ENCODE measurements around the gene EXT2. TPM values are rescaled to one million over a fixed set of nuclear protein-coding genes. Genes with fewer than 3 reads are reported as not detected.

Gene EXT2
- total and polyA plus RNA-seq, 4 experiments from 2014 or later, result 28.2 to 48.5 (median 35.7) TPM

GRCh38 chr11:44162662-44163061, 67.2 kb downstream of the EXT2 start:
- Histone ChIP-seq H3K9me3 (ENCODE audit: control insufficient read depth in 1 of 2, low read length in 2 of 2) (no peaks in the 10 kb centered on the region), H3K4me3 (ENCODE audit: low read length in 2 of 2) (no peak overlapping the region), H3K27me3 (ENCODE audit: insufficient read depth, low read length) (no peaks in the 10 kb centered on the region), H3K4me1 (ENCODE audit: insufficient read depth, low read length) (no peaks in the 10 kb centered on the region), H3K27ac (ENCODE audit: low read depth, low read length) (no peak overlapping the region), H3K36me3 (ENCODE audit: insufficient read depth, low read length) (no peaks in the 10 kb centered on the region)
- ChIA-PET POLR2A (ENCODE audit: partially characterized antibody) (no interaction called here), CTCF (ENCODE audit: partially characterized antibody) (no interaction called here)
- intact Hi-C loops (cut with micrococcal nuclease), result no loop called here
- Mint-ChIP-seq H3K4me1 (peaks cover 0 to 16% (median 4%) of the 10 kb centered on the region in 4 donors), H3K27me3 (no peaks in the 10 kb centered on the region), H3K4me3 (no peak overlapping the region), H3K27ac (no peak overlapping the region), H3K36me3 (peaks cover 20 to 26% of the 10 kb centered on the region in 2 donors), H3K9me3 (no peaks in the 10 kb centered on the region)
- no peak for DNase-seq

- Histone ChIP-seq H3K9me3 (ENCODE audit: control insufficient read depth in 1 of 2, low read length in 2 of 2) (no peaks in the 10 kb centered on the region), H3K36me3 (ENCODE audit: insufficient read depth, low read length) (no peaks in the 10 kb centered on the region), H3K27ac (ENCODE audit: low read depth, low read length) (no peak overlapping the region), H3K4me3 (ENCODE audit: low read length in 2 of 2) (no peak overlapping the region), H3K27me3 (ENCODE audit: insufficient read depth, low read length) (no peaks in the 10 kb centered on the region), H3K4me1 (ENCODE audit: insufficient read depth, low read length) (no peaks in the 10 kb centered on the region)
- H3K4me3 Mint-ChIP-seq, result no peak overlapping the region
- intact Hi-C loops (cut with micrococcal nuclease), result no loop called here
- H3K27ac Mint-ChIP-seq, result no peak overlapping the region
- peaks cover 6 to 7% of the 10 kb centered on the region in 2 donors for H3K36me3 Mint-ChIP-seq
- H3K27me3 Mint-ChIP-seq, result no peaks in the 10 kb centered on the region
- peaks cover 0 to 4% (median 0%) of the 10 kb centered on the region in 4 donors for H3K4me1 Mint-ChIP-seq
- DNase-seq, result no peak
- ChIA-PET POLR2A (ENCODE audit: partially characterized antibody) (no interaction called here), CTCF (ENCODE audit: partially characterized antibody) (no interaction called here)
- no peaks in the 10 kb centered on the region for H3K9me3 Mint-ChIP-seq
These were observed 70.0 kb downstream of the EXT2 start for GRCh38 chr11:44165432-44165831.

- Mint-ChIP-seq H3K36me3 (peaks cover 10 to 11% of the 10 kb centered on the region in 2 donors), H3K4me1 (no peaks in the 10 kb centered on the region), H3K4me3 (no peak overlapping the region), H3K27me3 (no peaks in the 10 kb centered on the region), H3K9me3 (no peaks in the 10 kb centered on the region), H3K27ac (no peak overlapping the region)
- intact Hi-C loops (cut with micrococcal nuclease), result no loop called here
- POLR2A ChIA-PET (ENCODE audit: partially characterized antibody), result no interaction called here
- H3K27me3 ChIP-seq (ENCODE audit: insufficient read depth, low read length), result no peaks in the 10 kb centered on the region
- H3K36me3 ChIP-seq (ENCODE audit: insufficient read depth, low read length), result no peaks in the 10 kb centered on the region
- DNase-seq, result no peak
- no peaks in the 10 kb centered on the region for H3K9me3 ChIP-seq (ENCODE audit: control insufficient read depth in 1 of 2, low read length in 2 of 2)
- no peaks in the 10 kb centered on the region for H3K4me1 ChIP-seq (ENCODE audit: insufficient read depth, low read length)
- H3K27ac ChIP-seq (ENCODE audit: low read depth, low read length), result no peak overlapping the region
- H3K4me3 ChIP-seq (ENCODE audit: low read length in 2 of 2), result no peak overlapping the region
- CTCF ChIA-PET (ENCODE audit: partially characterized antibody), result no interaction called here
These were observed 71.6 kb downstream of the EXT2 start for GRCh38 chr11:44167046-44167445.

GRCh38 chr11:44171518-44171917, 76.0 kb downstream of the EXT2 start:
- Histone ChIP-seq H3K4me3 (ENCODE audit: low read length in 2 of 2) (no peak overlapping the region), H3K4me1 (ENCODE audit: insufficient read depth, low read length) (no peaks in the 10 kb centered on the region)

GRCh38 chr11:44172966-44173365, 77.5 kb downstream of the EXT2 start:
- H3K9me3 Mint-ChIP-seq, result no peaks in the 10 kb centered on the region
- ChIA-PET CTCF (ENCODE audit: partially characterized antibody) (no interaction called here), POLR2A (ENCODE audit: partially characterized antibody) (no interaction called here)
- Histone ChIP-seq H3K4me3 (ENCODE audit: low read length in 2 of 2) (no peak overlapping the region), H3K36me3 (ENCODE audit: insufficient read depth, low read length) (no peaks in the 10 kb centered on the region), H3K27me3 (ENCODE audit: insufficient read depth, low read length) (no peaks in the 10 kb centered on the region), H3K27ac (ENCODE audit: low read depth, low read length) (no peak overlapping the region), H3K9me3 (ENCODE audit: control insufficient read depth in 1 of 2, low read length in 2 of 2) (no peaks in the 10 kb centered on the region), H3K4me1 (ENCODE audit: insufficient read depth, low read length) (no peaks in the 10 kb centered on the region)
- DNase-seq, result no peak
- peak overlapping the region in 1 of 7 donors; percentile 18 for H3K27ac Mint-ChIP-seq
- peaks cover 22 to 28% of the 10 kb centered on the region in 2 donors for H3K36me3 Mint-ChIP-seq
- no peak overlapping the region for H3K4me3 Mint-ChIP-seq
- no peaks in the 10 kb centered on the region for H3K27me3 Mint-ChIP-seq
- intact Hi-C loops (cut with micrococcal nuclease), result no loop called here
- H3K4me1 Mint-ChIP-seq, result peaks cover 0 to 3% (median under 1%) of the 10 kb centered on the region in 4 donors

More at GRCh38 chr11:44171518-44171917, 76.0 kb downstream of the EXT2 start:
- Histone ChIP-seq H3K27me3 (ENCODE audit: insufficient read depth, low read length) (no peaks in the 10 kb centered on the region), H3K9me3 (ENCODE audit: control insufficient read depth in 1 of 2, low read length in 2 of 2) (no peaks in the 10 kb centered on the region), H3K27ac (ENCODE audit: low read depth, low read length) (no peak overlapping the region), H3K36me3 (ENCODE audit: insufficient read depth, low read length) (no peaks in the 10 kb centered on the region)
- Mint-ChIP-seq H3K4me1 (peaks cover 0 to 3% (median under 1%) of the 10 kb centered on the region in 4 donors), H3K4me3 (no peak overlapping the region), H3K27ac (no peak overlapping the region), H3K27me3 (no peaks in the 10 kb centered on the region), H3K36me3 (peaks cover 21 to 28% of the 10 kb centered on the region in 2 donors), H3K9me3 (no peaks in the 10 kb centered on the region)
- CTCF ChIA-PET (ENCODE audit: partially characterized antibody), result no interaction called here
- POLR2A ChIA-PET (ENCODE audit: partially characterized antibody), result no interaction called here
- no peak for DNase-seq
- intact Hi-C loops (cut with micrococcal nuclease), result no loop called here

- CTCF ChIA-PET (ENCODE audit: partially characterized antibody), result no interaction called here
- Mint-ChIP-seq H3K9me3 (no peaks in the 10 kb centered on the region), H3K36me3 (peaks cover 28 to 30% of the 10 kb centered on the region in 2 donors), H3K27me3 (no peaks in the 10 kb centered on the region), H3K4me1 (peaks cover 0 to 3% (median under 1%) of the 10 kb centered on the region in 4 donors), H3K4me3 (peak overlapping the region in 1 of 8 donors; percentile 43), H3K27ac (peak overlapping the region in 1 of 7 donors; percentile 65)
- H3K27ac ChIP-seq (ENCODE audit: low read depth, low read length), result no peak overlapping the region
- DNase-seq, result no peak
- intact Hi-C loops (cut with micrococcal nuclease), result no loop called here
- H3K4me1 ChIP-seq (ENCODE audit: insufficient read depth, low read length), result no peaks in the 10 kb centered on the region
- POLR2A ChIA-PET (ENCODE audit: partially characterized antibody), result no interaction called here
- H3K4me3 ChIP-seq (ENCODE audit: low read length in 2 of 2), result no peak overlapping the region
- no peaks in the 10 kb centered on the region for H3K27me3 ChIP-seq (ENCODE audit: insufficient read depth, low read length)
- no peaks in the 10 kb centered on the region for H3K9me3 ChIP-seq (ENCODE audit: control insufficient read depth in 1 of 2, low read length in 2 of 2)
- H3K36me3 ChIP-seq (ENCODE audit: insufficient read depth, low read length), result no peaks in the 10 kb centered on the region
These were observed 79.4 kb downstream of the EXT2 start for GRCh38 chr11:44174842-44175241.

- peaks cover 35 to 37% of the 10 kb centered on the region in 2 donors for H3K36me3 Mint-ChIP-seq
- no peaks in the 10 kb centered on the region for H3K27me3 ChIP-seq (ENCODE audit: insufficient read depth, low read length)
- H3K4me1 ChIP-seq (ENCODE audit: insufficient read depth, low read length), result no peaks in the 10 kb centered on the region
- peaks cover 0 to 3% (median under 1%) of the 10 kb centered on the region in 4 donors for H3K4me1 Mint-ChIP-seq
- no peak for DNase-seq
- H3K27ac Mint-ChIP-seq, result no peak overlapping the region
- intact Hi-C loops (cut with micrococcal nuclease), result no loop called here
- no peak overlapping the region for H3K27ac ChIP-seq (ENCODE audit: low read depth, low read length)
- H3K9me3 ChIP-seq (ENCODE audit: control insufficient read depth in 1 of 2, low read length in 2 of 2), result no peaks in the 10 kb centered on the region
- ChIA-PET POLR2A (ENCODE audit: partially characterized antibody) (no interaction called here), CTCF (ENCODE audit: partially characterized antibody) (no interaction called here)
- no peaks in the 10 kb centered on the region for H3K27me3 Mint-ChIP-seq
- no peaks in the 10 kb centered on the region for H3K9me3 Mint-ChIP-seq
- H3K36me3 ChIP-seq (ENCODE audit: insufficient read depth, low read length), result no peaks in the 10 kb centered on the region
- H3K4me3 ChIP-seq (ENCODE audit: low read length in 2 of 2), result no peak overlapping the region
- no peak overlapping the region for H3K4me3 Mint-ChIP-seq
These were observed 81.2 kb downstream of the EXT2 start for GRCh38 chr11:44176546-44177213.
